DMS79 treated with DMSO at 0.1 percent for 48 hours (cell line): ENCODE results near the gene NXT2.
"Not testable (repeated sequence)": the region's sequence is repeated elsewhere in the genome, so short reads cannot be mapped to it uniquely, and the experiment has no call there.

Source experiments
- DNase-seq: peaks from one replicate; lab custom pipeline; 2025; lab: John Stamatoyannopoulos, UW

NXT2 gene

GRCh38 chrX:109536439-109537323, at the start of gene NXT2:
Gene NXT2, plus strand, starts transcription at chrX:109536844. Its CDS starts 163 bp downstream, at chrX:109537007.
- peak; percentile 71 for DNase-seq

DNA sequence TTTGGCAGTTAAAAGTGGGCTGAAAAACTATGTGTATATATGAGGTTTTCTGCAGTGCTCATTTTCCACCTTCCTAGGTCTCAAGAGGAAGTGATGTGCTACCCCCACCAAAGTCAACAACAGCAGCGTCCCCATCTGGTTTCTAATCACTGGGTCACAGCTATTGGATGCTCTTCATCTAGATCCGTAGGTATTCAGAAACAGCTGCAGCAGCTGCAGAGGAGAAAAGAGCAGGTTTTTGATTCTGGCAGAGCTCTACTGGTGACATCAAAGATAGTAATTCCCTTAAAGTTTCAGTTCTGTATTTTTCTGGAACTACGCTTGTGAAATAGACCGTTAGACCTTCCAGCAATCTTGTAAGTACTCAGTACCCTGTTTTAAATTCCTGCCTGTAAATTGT, 49.0 kb upstream of the NXT2 start:
- no peak for DNase-seq

DNA sequence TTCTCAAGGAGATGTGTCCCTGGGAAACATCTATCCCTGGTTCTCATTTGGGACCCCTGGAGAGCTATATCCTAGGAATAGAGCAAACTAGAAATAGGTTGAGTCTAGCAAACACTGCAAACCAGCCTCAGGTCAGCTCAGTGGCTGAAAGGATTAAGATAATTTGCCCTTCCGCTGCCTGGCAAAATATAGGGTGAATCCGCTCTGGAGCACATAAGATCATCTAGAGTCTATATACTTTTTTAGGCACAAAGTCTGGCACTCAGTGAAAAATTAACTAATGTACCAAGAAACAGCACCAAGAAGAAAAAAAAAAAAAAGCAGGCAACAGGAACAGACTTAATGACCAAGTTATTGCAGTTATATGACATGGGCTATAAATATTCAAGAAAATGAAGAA, 47.5 kb upstream of the NXT2 start:
- DNase-seq: no peak

- no peak for DNase-seq
These were observed 38.2 kb upstream of the NXT2 start for GRCh38 chrX:109498434-109498833.

GRCh38 chrX:109501176-109501575, 35.5 kb upstream of the NXT2 start:
- no peak for DNase-seq

DNA sequence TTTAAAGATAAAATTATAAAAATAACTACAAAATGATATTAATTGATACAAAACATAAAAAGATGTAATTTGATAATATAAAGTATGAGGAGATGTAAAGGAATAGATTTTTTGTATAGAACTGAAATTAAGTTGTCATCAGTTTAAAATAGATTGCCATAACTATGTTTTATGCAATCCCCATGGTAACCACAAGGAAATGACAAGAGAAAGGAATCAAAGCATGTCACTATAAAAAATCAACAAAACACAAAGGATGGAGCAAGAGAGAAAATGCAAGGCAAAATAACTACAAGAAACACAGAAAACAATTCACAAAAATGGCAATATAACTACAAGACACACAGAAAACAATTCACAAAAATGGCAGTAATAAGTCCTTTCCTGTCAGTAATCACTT, 27.7 kb upstream of the NXT2 start:
- no peak for DNase-seq

DNA sequence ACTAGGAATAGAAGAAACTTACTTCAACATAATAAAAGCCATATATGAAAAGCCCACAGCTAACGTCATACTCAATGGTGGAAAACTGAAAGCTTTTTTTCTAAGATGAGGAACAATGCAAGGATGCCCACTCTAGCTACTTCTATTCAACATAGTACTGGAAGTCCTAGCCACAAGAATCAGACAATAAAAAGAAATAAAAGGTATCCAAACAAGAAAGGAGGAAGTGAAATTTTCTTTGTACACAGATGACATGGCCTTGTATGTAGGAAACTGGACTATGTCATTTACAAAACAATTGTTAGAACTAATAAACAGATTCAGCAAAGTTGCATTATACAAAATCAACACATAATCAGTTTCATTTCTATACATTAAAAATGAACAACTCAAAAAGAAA, 25.5 kb upstream of the NXT2 start:
- DNase-seq: no peak

DNA sequence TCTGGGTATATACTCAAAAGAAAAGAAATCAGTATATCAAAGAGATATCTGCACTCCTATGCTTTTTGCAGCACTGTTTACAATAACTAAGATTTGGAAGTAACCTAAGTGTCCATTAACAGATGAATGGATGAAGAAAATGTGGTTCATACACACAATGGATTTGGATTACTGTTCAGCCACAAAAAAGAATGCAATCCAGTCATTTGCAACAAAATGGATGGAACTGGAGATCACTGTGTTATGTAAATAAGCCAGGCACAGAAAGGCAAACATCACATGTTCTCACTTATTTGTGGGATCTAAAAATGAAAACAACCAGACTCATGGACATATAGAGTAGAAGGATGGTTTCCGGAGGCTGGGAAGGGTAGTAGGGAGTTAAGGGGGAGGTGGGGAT, 17.6 kb upstream of the NXT2 start:
- no peak for DNase-seq

DNA sequence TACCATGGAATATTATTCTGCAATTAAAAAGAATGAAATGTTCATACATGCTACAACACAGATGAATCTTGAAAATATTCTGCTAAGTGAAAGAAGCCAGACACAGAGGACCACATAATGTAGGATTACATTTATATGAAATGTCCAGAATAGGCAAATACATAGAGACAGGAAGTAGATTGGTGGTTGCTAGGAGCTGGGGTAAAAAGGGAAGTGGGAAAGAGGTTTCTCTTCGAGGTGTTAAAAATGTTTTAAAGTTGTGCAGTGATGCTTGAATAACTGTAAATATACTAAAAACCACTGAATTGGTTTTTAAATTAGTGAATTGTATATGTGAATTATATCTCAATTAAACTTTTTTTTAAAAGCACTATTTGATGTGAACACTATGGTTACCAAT, 3.6 kb upstream of the NXT2 start:
- DNase-seq: no peak

DNA sequence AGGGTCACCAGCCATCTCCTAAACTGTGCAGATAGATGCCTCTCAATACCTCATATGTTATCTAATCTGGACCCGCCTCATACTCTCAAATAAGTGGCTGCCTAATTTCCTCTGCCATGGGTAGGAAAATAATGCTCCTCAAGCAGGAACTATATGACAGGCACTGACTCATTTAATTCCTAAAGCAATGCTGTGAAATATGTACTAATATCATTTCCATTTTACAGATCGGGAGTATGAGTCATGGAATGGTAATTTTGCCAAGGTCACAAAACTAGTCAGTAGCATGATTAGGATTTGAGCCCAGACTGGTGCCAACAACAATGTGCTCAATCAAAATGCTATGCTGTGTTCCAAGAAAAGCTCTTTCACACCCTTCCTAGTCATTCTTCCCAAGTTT, 3.0 kb upstream of the NXT2 start:
- DNase-seq: no peak

- DNase-seq: no peak
These were observed 1.7 kb upstream of the NXT2 start for GRCh38 chrX:109534933-109535332.

DNA sequence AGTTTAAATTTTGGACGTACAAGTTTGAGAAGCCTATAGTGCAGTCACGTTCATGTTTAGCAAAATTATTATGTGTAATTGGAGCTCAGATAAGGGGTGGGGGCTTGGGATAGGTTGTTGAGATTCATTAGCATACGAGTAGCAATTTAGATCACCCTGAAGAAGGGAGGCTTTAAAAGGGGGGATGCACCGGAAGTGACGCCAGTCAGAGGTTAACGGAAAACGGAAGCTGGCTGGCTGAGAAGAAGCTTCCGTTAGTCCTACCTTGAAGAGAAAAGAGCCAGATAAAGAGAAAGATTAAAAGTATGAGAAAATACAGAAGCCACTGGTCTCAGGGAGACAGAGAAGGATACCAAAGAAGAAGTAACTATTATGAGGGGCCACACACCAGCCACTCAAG, 1.1 kb upstream of the NXT2 start:
- DNase-seq: no peak

DNA sequence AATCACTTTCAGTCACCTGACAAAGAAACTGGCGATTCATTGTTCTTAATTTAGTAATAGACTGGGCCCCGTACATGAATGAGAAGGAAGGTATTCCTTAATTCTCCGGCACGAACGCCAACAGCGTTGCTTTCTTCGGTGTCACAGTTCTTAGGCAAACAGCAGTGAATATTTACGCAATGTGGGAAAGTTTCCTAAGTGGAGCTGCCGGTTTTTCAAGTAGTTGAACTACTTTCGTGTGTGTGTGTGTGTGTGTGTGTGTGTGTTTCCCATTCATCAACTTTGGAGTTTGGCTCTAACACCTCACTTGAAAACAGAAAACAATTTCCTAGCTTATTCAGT, 651 bp downstream of the NXT2 start:
- peak; percentile 38 for DNase-seq

DNA sequence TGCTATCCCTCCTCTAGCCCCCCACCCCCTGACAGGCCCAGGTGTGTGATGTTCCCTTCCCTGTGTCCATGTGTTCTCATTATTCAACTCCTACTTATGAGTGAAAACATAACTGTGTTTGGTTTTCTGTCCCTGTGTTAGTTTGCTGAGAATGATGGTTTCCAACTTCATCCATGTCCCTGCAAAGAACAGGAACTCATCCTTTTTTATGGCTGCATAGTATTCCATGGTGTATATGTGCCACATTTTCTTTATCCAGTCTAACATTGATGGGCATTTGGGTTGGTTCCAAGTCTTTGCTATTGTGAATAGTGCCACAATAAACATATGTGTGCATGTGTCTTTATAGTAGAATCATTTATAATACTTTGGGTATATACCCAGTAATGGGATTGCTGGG, 2.4 kb downstream of the NXT2 start:
- DNase-seq: not testable (repeated sequence)

GRCh38 chrX:109553862-109554261, 17.2 kb downstream of the NXT2 start:
- DNase-seq: no peak

DNA sequence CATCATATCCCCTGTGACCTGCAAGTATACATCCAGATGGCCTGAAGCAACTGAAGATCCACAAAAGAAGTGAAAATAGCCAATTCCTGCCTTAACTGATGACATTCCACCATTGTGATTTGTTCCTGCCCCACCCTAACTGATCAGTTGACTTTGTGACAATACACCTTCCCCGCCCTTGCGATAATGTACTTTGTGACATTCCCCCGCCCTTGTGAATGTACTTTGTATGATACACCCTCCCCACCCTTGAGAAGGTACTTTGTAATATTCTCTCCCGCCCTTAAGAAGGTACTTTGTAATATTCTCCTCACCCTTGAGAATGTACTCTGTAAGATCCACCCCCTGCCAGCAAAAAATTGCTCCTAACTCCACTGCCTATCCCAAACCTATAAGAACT, 39.4 kb downstream of the NXT2 start:
- not testable (repeated sequence) for DNase-seq

GRCh38 chrX:109577055-109577454, 40.4 kb downstream of the NXT2 start:
- DNase-seq: no peak

- DNase-seq: no peak
These were observed 42.3 kb downstream of the NXT2 start for GRCh38 chrX:109578916-109579315.

- no peak for DNase-seq
These were observed 48.8 kb downstream of the NXT2 start for GRCh38 chrX:109585488-109585887.

DNA sequence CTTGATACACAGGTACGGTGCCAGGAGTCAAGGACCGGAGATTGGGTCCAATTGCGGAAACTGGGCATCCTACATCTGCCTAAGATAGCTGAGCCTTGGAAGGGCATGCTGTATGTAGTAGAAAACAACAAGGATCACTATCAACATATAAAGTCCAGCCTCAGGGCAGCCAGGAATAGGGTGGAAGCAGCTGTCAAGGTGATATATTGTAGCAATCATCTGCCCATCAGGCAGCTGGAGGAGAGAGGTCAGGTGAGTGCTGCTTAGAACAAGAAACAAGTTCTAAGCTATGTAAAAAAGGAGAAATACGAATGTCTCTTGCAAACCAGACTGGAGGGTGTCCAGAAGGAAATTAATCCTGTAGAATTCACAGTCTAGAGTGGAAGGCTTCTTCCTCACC, 53.5 kb downstream of the NXT2 start:
- no peak for DNase-seq
